GM12878 (cell line): ENCODE measurements around the gene FAM83G. TPM values are rescaled to one million over a fixed set of nuclear protein-coding genes. Genes with fewer than 3 reads are reported as not detected.

Experiments
- E2F8 ChIP-seq: fragments of 450-650 bp; IDR thresholded peaks from 2 replicates; pipeline ENCODE4 v1.6.1; 2018; ENCODE audit warnings: mild to moderate bottlenecking, low read depth, moderate library complexity; ENCODE audit not compliant: partially characterized antibody
- ELK1 ChIP-seq: IDR thresholded peaks from 2 replicates; pipeline ENCODE4 v1.6.1; 2012; ENCODE audit warnings: low read depth, low read length, improper control_type of control experiment
- ETV6 ChIP-seq, 2 experiments: fragments of 450-650 bp in 1 of 2; IDR thresholded peaks in 1 of 2; conservative IDR thresholded peaks in 1 of 2; 2 replicates each; pipeline ENCODE4 v1.6.1; 2014; ENCODE audit warnings: antibody characterized with exemption in 1 of 2, borderline replicate concordance in 1 of 2, low read depth in 1 of 2, mild to moderate bottlenecking in 1 of 2, moderate library complexity in 1 of 2
- IKZF1 ChIP-seq: fragments of 450-650 bp; conservative IDR thresholded peaks from 2 replicates; pipeline ENCODE4 v1.6.1; 2017; ENCODE audit warnings: antibody characterized with exemption, mild to moderate bottlenecking
- IKZF2 ChIP-seq, 2 experiments: fragments of 450-650 bp; IDR thresholded peaks; 2 replicates each; pipeline ENCODE4 v1.6.1; 2017; ENCODE audit warnings: mild to moderate bottlenecking in 2 of 2, moderate library complexity in 2 of 2
- IRF4 ChIP-seq: IDR thresholded peaks from 2 replicates; pipeline ENCODE4 v1.6.1; 2011; ENCODE audit warnings: low read depth, low read length
- MYB ChIP-seq: fragments of 150-350 bp; IDR thresholded peaks from 2 replicates; pipeline ENCODE4 v1.6.1; 2014; ENCODE audit warnings: mild to moderate bottlenecking, low read depth, low read length, borderline replicate concordance
- PML ChIP-seq: IDR thresholded peaks from 2 replicates; pipeline ENCODE4 v1.6.1; 2012; ENCODE audit warnings: low read length, inconsistent platforms
- SMAD1 ChIP-seq: fragments of 450-650 bp; IDR thresholded peaks from 2 replicates; pipeline ENCODE4 v1.6.1; 2018; ENCODE audit warnings: mild to moderate bottlenecking, low read depth; ENCODE audit not compliant: partially characterized antibody
- YY1 ChIP-seq: IDR thresholded peaks from 2 replicates; pipeline ENCODE4 v1.6.1; 2011; ENCODE audit warnings: low read depth, mild to moderate bottlenecking, low read length
- polyA plus RNA-seq, 11 experiments: library from polyadenylated mRNA; depleted of rRNA in 4 of 11; unstranded in 6 of 11; stranded (reverse) in 5 of 11; fragments of >200 nt; fragmentation: Nextera tagmentation in 4 of 11; fragmentation: Illumina TruSeq in 1 of 11; extraction: Ambion mirVana in 4 of 11; extraction: Trizol in 1 of 11; gene quantifications; 1 replicate in 1 of 11; 2 replicates in 10 of 11; pipeline versions ENCODE4 v1.2.1 to v1.2.3, GENCODE V29; 2011 to 2016; ENCODE audit warnings: inconsistent platforms in 2 of 11, missing spikeins in 2 of 11, low read depth in 1 of 11
- total RNA-seq, 4 experiments: library from RNA; depleted of rRNA in 3 of 4; stranded (reverse); fragments of >200 nt in 3 of 4; fragmentation: Illumina TruSeq in 1 of 4; extraction: Trizol in 1 of 4; gene quantifications; 2 replicates each; pipeline versions ENCODE4 v1.2.1 to v1.2.3, GENCODE V29; 2013 to 2021
- TF ChIP-seq, protein P1 (sequence below): fragments of 450-650 bp; IDR thresholded peaks from 2 replicates; pipeline ENCODE4 v1.6.1; 2017; ENCODE audit warnings: mild to moderate bottlenecking
- TF ChIP-seq, protein P2 (sequence below): fragments of 450-650 bp; formaldehyde crosslinking; IDR thresholded peaks from 2 replicates; pipeline ENCODE4 v1.5.0; 2022; ENCODE audit warnings: mild to moderate bottlenecking, missing genetic modification characterization

FAM83G gene
- total and polyA plus RNA-seq, 10 of the 15 experiments (the other 5 are each of a cell fraction or from before 2014, with no cell fraction given) = 0.03 to 16.7 (median 6.5) TPM

DNA sequence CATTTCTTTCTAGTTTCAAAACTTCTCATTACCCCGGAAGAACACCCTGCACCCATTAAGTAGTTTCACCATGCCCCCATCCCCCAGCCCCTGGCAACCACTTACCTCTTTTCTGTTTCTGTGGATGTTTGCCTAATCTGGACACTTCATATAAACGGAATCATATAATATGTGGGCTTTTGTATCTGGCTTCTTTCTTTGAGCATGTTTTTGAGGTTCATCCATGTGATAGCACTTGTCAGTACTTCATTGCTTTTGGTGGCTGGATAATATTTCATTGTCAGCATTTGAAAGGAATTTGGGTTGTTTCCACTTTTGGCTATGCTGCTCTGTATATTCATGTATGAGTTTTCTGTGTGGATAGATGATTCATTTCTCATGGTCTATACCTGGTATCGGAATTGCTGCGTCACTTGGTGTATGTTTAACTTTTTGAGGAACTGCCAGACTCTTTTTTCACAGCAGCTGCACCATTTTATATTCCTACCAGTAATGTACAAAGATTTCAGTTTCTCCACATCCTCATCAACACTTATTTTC, 82.6 kb downstream of the FAM83G start (continued):
- TF ChIP-seq, protein P1, sequence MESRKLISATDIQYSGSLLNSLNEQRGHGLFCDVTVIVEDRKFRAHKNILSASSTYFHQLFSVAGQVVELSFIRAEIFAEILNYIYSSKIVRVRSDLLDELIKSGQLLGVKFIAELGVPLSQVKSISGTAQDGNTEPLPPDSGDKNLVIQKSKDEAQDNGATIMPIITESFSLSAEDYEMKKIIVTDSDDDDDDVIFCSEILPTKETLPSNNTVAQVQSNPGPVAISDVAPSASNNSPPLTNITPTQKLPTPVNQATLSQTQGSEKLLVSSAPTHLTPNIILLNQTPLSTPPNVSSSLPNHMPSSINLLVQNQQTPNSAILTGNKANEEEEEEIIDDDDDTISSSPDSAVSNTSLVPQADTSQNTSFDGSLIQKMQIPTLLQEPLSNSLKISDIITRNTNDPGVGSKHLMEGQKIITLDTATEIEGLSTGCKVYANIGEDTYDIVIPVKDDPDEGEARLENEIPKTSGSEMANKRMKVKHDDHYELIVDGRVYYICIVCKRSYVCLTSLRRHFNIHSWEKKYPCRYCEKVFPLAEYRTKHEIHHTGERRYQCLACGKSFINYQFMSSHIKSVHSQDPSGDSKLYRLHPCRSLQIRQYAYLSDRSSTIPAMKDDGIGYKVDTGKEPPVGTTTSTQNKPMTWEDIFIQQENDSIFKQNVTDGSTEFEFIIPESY = no peak
- TF ChIP-seq YY1 (0 out of 2 replicates have a peak, but pooled peaks have one; percentile 28), ETV6 (conservative IDR thresholded peaks at IDR 0.05 in 1 of 2, IDR thresholded peaks at IDR 0.05 in 1 of 2; ENCODE audit: borderline replicate concordance in 1 of 2, low read depth in 1 of 2) (peak in 1 of 2 experiments; percentile 82; a peak in 1 of 4 replicates), E2F8 (peak; percentile 43), IKZF1 (peak; percentile 83), IKZF2 (IDR thresholded peaks at IDR 0.05) (peak; percentile 91 to 92), MYB (peak; percentile 61; the same call in 1 of the 2 replicates), ELK1 (no peak), PML (peak; percentile 71; the same call in 1 of the 2 replicates), IRF4 (peak; percentile 71; the same call in 1 of the 2 replicates), SMAD1 (peak; percentile 73)
- TF ChIP-seq, protein P2, sequence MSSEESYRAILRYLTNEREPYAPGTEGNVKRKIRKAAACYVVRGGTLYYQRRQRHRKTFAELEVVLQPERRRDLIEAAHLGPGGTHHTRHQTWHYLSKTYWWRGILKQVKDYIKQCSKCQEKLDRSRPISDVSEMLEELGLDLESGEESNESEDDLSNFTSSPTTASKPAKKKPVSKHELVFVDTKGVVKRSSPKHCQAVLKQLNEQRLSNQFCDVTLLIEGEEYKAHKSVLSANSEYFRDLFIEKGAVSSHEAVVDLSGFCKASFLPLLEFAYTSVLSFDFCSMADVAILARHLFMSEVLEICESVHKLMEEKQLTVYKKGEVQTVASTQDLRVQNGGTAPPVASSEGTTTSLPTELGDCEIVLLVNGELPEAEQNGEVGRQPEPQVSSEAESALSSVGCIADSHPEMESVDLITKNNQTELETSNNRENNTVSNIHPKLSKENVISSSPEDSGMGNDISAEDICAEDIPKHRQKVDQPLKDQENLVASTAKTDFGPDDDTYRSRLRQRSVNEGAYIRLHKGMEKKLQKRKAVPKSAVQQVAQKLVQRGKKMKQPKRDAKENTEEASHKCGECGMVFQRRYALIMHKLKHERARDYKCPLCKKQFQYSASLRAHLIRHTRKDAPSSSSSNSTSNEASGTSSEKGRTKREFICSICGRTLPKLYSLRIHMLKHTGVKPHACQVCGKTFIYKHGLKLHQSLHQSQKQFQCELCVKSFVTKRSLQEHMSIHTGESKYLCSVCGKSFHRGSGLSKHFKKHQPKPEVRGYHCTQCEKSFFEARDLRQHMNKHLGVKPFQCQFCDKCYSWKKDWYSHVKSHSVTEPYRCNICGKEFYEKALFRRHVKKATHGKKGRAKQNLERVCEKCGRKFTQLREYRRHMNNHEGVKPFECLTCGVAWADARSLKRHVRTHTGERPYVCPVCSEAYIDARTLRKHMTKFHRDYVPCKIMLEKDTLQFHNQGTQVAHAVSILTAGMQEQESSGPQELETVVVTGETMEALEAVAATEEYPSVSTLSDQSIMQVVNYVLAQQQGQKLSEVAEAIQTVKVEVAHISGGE (CRISPR knock-in tag) = no peak
